ENCODE data around the gene CTTNBP2.

DNA sequence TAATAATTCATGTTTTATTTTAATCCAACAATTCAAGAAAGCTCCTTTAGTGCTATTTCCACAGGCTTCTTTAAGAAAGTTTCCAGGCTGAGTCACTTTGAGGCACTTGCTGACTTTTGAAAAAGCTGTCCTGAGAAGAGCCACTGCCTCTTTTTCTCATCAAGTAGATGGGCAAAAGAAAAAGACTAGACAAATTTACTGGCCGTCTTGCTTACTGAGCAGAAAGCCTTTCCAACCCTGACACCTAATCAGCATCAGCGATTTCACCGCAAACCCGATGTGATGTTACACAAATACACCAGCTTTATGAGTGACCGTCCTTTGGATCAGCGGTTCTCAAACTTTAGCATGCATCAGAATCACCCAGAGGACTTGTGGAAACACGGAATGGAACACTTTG is 24.3 kb downstream of the CTTNBP2 start:
- TF ChIP-seq, protein P1, sequence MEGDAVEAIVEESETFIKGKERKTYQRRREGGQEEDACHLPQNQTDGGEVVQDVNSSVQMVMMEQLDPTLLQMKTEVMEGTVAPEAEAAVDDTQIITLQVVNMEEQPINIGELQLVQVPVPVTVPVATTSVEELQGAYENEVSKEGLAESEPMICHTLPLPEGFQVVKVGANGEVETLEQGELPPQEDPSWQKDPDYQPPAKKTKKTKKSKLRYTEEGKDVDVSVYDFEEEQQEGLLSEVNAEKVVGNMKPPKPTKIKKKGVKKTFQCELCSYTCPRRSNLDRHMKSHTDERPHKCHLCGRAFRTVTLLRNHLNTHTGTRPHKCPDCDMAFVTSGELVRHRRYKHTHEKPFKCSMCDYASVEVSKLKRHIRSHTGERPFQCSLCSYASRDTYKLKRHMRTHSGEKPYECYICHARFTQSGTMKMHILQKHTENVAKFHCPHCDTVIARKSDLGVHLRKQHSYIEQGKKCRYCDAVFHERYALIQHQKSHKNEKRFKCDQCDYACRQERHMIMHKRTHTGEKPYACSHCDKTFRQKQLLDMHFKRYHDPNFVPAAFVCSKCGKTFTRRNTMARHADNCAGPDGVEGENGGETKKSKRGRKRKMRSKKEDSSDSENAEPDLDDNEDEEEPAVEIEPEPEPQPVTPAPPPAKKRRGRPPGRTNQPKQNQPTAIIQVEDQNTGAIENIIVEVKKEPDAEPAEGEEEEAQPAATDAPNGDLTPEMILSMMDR (IDR thresholded peaks at IDR 0.05), result no peak
- TF ChIP-seq POLR2A (IDR thresholded peaks at IDR 0.05), result no peak

Data from adrenal gland (tissue), 5 donors.